HL-60 (cell line): ENCODE measurements around the gene ZSWIM6.

Experiments used
- DNase-seq, 2 experiments: peaks; one replicate each; pipeline ENCODE4 v3.0.0-alpha.2; 2010 to 2020; ENCODE audit warnings: low read depth in 1 of 2, low spot score in 1 of 2
- H3K27ac ChIP-seq: fragments of 250-450 bp; sonication (Bioruptor Pico); replicated peaks from 2 replicates; pipeline ENCODE4 v1.5.1; 2020; ENCODE audit warnings: mild to moderate bottlenecking, moderate library complexity
- H3K27me3 ChIP-seq: fragments of 250-450 bp; sonication (Bioruptor Pico); 2 replicates; pipeline ENCODE4 v1.5.1; 2021; ENCODE audit warnings: mild to moderate bottlenecking, moderate library complexity; ENCODE audit not compliant: insufficient read depth, poor library complexity, severe bottlenecking
- H3K4me3 ChIP-seq: replicated peaks from 2 replicates; pipeline ENCODE4 v1.5.1; 2011; ENCODE audit warnings: mild to moderate bottlenecking, control low read depth, low read length; ENCODE audit not compliant: insufficient read depth
- CTCF ChIP-seq: IDR thresholded peaks from one replicate; pipeline ENCODE4 v1.5.1; 2011; ENCODE audit warnings: low read length, control low read depth, inconsistent platforms; ENCODE audit not compliant: insufficient read depth
- REST ChIP-seq: IDR thresholded peaks from 2 replicates; pipeline ENCODE4 v1.6.1; 2012; ENCODE audit warnings: low read depth; ENCODE audit not compliant: insufficient replicate concordance
- SPI1 ChIP-seq: IDR thresholded peaks from 2 replicates; pipeline ENCODE4 v1.6.1; 2012; ENCODE audit warnings: low read depth, mild to moderate bottlenecking, borderline replicate concordance

ZSWIM6 gene

GRCh38 chr5:61595426-61595825 lies 263.4 kb downstream of the ZSWIM6 start:
- no peak overlapping the region for H3K4me3 ChIP-seq
- H3K27ac ChIP-seq: no peak overlapping the region
- H3K27me3 ChIP-seq: no peaks in the 10 kb centered on the region
- TF ChIP-seq SPI1 (no peak), REST (no peak), CTCF (no peak)
- DNase-seq: no peak
